K562 (cell line): ENCODE data around the gene EFNA2. TPM values are rescaled to one million over a fixed set of nuclear protein-coding genes. Genes with fewer than 3 reads are reported as not detected.

Experiments
- ATF7 ChIP-seq: fragments of 450-650 bp; IDR thresholded peaks from 2 replicates; pipeline ENCODE4 v1.7.1; 2014; ENCODE audit warnings: mild to moderate bottlenecking, moderate library complexity
- BRD9 ChIP-seq: fragments of 450-650 bp; IDR thresholded peaks from 2 replicates; pipeline ENCODE4 v1.6.1; 2018; ENCODE audit warnings: low read depth; ENCODE audit not compliant: partially characterized antibody
- DACH1 ChIP-seq: fragments of 450-650 bp; IDR thresholded peaks from 2 replicates; pipeline ENCODE4 v1.6.1; 2018; ENCODE audit not compliant: partially characterized antibody
- HDAC1 ChIP-seq, 2 experiments: fragments of 450-650 bp; IDR thresholded peaks; 2 replicates each; pipeline ENCODE4 v1.6.1; 2016 to 2017; ENCODE audit warnings: inconsistent platforms in 1 of 2, mild to moderate bottlenecking in 1 of 2, moderate library complexity in 1 of 2
- PRPF4 ChIP-seq: fragments of 200-400 bp; formaldehyde crosslinking; IDR thresholded peaks from one replicate; pipeline ENCODE4 v1.6.1; 2017; ENCODE audit warnings: low read length, low read depth, mild to moderate bottlenecking; ENCODE audit not compliant: insufficient read depth, poor library complexity, severe bottlenecking
- SMARCA5 ChIP-seq: fragments of 450-650 bp; IDR thresholded peaks from 2 replicates; pipeline ENCODE4 v1.6.1; 2016
- XRCC3 ChIP-seq: fragments of 450-650 bp; IDR thresholded peaks from 2 replicates; pipeline ENCODE4 v1.6.1; 2017; ENCODE audit warnings: mild to moderate bottlenecking, moderate library complexity
- ZNF347 ChIP-seq: fragments of 450-650 bp; formaldehyde crosslinking; IDR thresholded peaks from 2 replicates; pipeline ENCODE4 v1.4.0; 2020; ENCODE audit warnings: low read depth, mild to moderate bottlenecking, moderate library complexity
- ZNF408 ChIP-seq: fragments of 250-450 bp; sonication (Bioruptor Pico); IDR thresholded peaks from 2 replicates; pipeline ENCODE4 v1.4.0; 2020; ENCODE audit warnings: low read depth, mild to moderate bottlenecking, moderate library complexity
- ZNF696 ChIP-seq: fragments of 250-450 bp; sonication (Bioruptor Pico); conservative IDR thresholded peaks from 2 replicates; pipeline ENCODE4 v1.4.0; 2020; ENCODE audit warnings: mild to moderate bottlenecking, moderate library complexity
- ZNF717 ChIP-seq: fragments of 250-450 bp; sonication (Bioruptor Pico); IDR thresholded peaks from 2 replicates; pipeline ENCODE4 v1.5.0; 2021
- ZSCAN32 ChIP-seq: fragments of 450-650 bp; formaldehyde crosslinking; IDR thresholded peaks from 2 replicates; pipeline ENCODE4 v1.4.0; 2020; ENCODE audit warnings: mild to moderate bottlenecking, moderate library complexity
- polyA plus RNA-seq, 8 experiments: library from polyadenylated mRNA; depleted of rRNA in 4 of 8; stranded (reverse) in 5 of 8; unstranded in 3 of 8; fragments of >200 nt; fragmentation: Nextera tagmentation in 2 of 8; fragmentation: Illumina TruSeq in 1 of 8; extraction: Ambion mirVana in 2 of 8; extraction: Trizol in 1 of 8; gene quantifications; 2 replicates each; pipeline versions ENCODE4 v1.2.1 to v1.2.3, GENCODE V29; 2011 to 2014; ENCODE audit warnings: inconsistent platforms in 1 of 8, missing spikeins in 1 of 8
- total RNA-seq, 7 experiments: library from RNA; depleted of rRNA in 6 of 7; stranded (reverse); fragments of >200 nt in 6 of 7; fragmentation: Illumina TruSeq in 2 of 7; extraction: Trizol in 2 of 7; gene quantifications; 2 replicates each; pipeline versions ENCODE4 v1.2.1 to v1.2.3, GENCODE V29; 2011 to 2021; ENCODE audit warnings: low replicate concordance in 1 of 7
- TF ChIP-seq, protein P1 (sequence below): sonication (generic); formaldehyde crosslinking; IDR thresholded peaks from 2 replicates; pipeline ENCODE4 v1.8.0; 2022; ENCODE audit warnings: mild to moderate bottlenecking, missing genetic modification reagents
- TF ChIP-seq, protein P2 (sequence below): fragments of 450-650 bp; IDR thresholded peaks from 2 replicates; pipeline ENCODE4 v1.6.1; 2016; ENCODE audit warnings: antibody characterized with exemption
- TF ChIP-seq, protein P3 (sequence below): sonication (generic); formaldehyde crosslinking; IDR thresholded peaks from 2 replicates; pipeline ENCODE4 v1.8.1; 2023; ENCODE audit warnings: mild to moderate bottlenecking, missing genetic modification reagents
- TF ChIP-seq, protein P4 (sequence below), 2 experiments: fragments of 250-450 bp in 1 of 2; fragments of 450-650 bp in 1 of 2; sonication (Bioruptor Pico) in 1 of 2; IDR thresholded peaks; 2 replicates each; pipeline versions ENCODE4 v1.6.1 to v1.8.0; 2016 to 2021; ENCODE audit warnings: mild to moderate bottlenecking in 2 of 2, moderate library complexity in 2 of 2, missing compliant biosample characterization in 1 of 2, missing genetic modification characterization in 1 of 2
- TF ChIP-seq, protein P5 (sequence below): fragments of 450-650 bp; IDR thresholded peaks from 2 replicates; pipeline ENCODE4 v1.6.1; 2016; ENCODE audit warnings: low read depth, mild to moderate bottlenecking, moderate library complexity
- TF ChIP-seq, protein P6 (sequence below): fragments of 450-650 bp; IDR thresholded peaks from 2 replicates; pipeline ENCODE4 v1.6.1; 2017; ENCODE audit warnings: antibody characterized with exemption
- TF ChIP-seq, protein P7 (sequence below): sonication (generic); formaldehyde crosslinking; IDR thresholded peaks from 2 replicates; pipeline ENCODE4 v1.8.0; 2022; ENCODE audit warnings: missing genetic modification reagents, mild to moderate bottlenecking, borderline replicate concordance

EFNA2 gene
- total and polyA plus RNA-seq, 9 of the 15 experiments (the other 6 are each of a cell fraction or from before 2014, with no cell fraction given) = 0.11 to 0.44 (median 0.15) TPM; not detected in 6

DNA sequence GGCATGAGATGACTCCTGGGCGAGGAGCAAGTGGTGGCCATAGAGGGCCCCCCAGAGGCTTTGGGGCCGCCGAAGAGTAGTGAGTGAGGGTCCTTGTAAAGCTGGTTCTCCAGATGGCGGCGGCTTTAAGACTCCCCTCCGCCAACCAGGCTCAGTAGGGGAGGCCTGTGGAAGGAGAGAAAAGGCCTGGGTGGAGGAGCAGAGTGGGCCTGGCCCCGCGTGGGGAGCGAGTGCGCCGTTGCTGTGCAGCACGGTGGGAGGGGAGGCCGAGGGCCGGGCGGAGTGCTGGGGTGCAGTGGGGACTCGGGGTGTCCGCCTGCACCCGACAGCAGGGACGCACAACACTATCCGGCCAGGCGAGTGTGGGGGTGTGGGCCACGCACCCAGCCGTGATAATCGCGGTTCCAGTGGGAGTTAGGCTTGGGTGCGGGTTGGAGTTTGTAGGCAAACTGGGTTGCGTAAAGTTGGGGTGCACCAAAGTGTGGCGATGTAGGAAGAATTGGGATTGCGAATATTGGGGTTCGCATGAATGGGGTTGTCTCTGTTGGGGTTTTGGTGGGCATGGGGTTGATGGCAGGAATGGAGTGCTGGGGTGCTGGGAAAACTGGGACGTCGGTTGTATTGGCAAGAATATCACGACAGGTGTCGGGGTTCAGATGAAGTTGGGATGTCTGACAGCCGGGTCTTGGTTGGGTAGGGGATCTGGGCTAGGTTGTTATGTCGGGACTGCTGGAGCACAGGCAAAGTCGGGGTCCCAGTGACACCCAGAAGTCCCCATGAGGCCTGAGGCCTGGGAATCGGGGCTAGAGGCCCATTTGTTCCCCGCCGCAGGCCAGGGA, 17.2 kb upstream of the EFNA2 start (continued):
- TF ChIP-seq ZSCAN32 (CRISPR knock-in tag) (no peak), HDAC1 (IDR thresholded peaks at IDR 0.05) (peak in 1 of 2 experiments; percentile 56; a peak in 1 of 4 replicates), ZNF696 (no peak), ZNF408 (CRISPR knock-in tag) (no peak), ATF7 (no peak), BRD9 (peak; percentile 40), DACH1 (no peak), ZNF347 (CRISPR knock-in tag) (no peak), ZNF717 (no peak), PRPF4 (no peak), SMARCA5 (0 out of 2 replicates have a peak, but pooled peaks have one; percentile 23), XRCC3 (no peak)
- TF ChIP-seq, protein P1, sequence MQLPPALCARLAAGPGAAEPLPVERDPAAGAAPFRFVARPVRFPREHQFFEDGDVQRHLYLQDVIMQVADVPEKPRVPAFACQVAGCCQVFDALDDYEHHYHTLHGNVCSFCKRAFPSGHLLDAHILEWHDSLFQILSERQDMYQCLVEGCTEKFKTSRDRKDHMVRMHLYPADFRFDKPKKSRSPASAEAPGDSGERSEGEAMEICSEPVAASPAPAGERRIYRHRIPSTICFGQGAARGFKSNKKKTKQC = no peak
- TF ChIP-seq, protein P2, sequence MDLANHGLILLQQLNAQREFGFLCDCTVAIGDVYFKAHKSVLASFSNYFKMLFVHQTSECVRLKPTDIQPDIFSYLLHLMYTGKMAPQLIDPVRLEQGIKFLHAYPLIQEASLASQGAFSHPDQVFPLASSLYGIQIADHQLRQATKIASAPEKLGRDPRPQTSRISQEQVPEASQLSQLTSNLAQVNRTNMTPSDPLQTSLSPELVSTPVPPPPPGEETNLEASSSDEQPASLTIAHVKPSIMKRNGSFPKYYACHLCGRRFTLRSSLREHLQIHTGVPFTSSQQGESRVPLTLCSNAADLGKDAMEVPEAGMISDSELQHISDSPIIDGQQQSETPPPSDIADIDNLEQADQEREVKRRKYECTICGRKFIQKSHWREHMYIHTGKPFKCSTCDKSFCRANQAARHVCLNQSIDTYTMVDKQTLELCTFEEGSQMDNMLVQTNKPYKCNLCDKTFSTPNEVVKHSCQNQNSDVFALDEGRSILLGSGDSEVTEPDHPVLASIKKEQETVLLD = peak; percentile 85
- TF ChIP-seq, protein P3, sequence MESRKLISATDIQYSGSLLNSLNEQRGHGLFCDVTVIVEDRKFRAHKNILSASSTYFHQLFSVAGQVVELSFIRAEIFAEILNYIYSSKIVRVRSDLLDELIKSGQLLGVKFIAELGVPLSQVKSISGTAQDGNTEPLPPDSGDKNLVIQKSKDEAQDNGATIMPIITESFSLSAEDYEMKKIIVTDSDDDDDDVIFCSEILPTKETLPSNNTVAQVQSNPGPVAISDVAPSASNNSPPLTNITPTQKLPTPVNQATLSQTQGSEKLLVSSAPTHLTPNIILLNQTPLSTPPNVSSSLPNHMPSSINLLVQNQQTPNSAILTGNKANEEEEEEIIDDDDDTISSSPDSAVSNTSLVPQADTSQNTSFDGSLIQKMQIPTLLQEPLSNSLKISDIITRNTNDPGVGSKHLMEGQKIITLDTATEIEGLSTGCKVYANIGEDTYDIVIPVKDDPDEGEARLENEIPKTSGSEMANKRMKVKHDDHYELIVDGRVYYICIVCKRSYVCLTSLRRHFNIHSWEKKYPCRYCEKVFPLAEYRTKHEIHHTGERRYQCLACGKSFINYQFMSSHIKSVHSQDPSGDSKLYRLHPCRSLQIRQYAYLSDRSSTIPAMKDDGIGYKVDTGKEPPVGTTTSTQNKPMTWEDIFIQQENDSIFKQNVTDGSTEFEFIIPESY (CRISPR knock-in tag) = peak; percentile 84
- TF ChIP-seq, protein P4, sequence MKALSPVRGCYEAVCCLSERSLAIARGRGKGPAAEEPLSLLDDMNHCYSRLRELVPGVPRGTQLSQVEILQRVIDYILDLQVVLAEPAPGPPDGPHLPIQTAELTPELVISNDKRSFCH (CRISPR knock-in tag; IDR thresholded peaks at IDR 0.05) = no peak
- TF ChIP-seq, protein P4 (tag; IDR thresholded peaks at IDR 0.05) = 0 out of 2 replicates have a peak, but pooled peaks have one; percentile 27
- TF ChIP-seq, protein P5, sequence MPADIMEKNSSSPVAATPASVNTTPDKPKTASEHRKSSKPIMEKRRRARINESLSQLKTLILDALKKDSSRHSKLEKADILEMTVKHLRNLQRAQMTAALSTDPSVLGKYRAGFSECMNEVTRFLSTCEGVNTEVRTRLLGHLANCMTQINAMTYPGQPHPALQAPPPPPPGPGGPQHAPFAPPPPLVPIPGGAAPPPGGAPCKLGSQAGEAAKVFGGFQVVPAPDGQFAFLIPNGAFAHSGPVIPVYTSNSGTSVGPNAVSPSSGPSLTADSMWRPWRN = no peak
- TF ChIP-seq, protein P6, sequence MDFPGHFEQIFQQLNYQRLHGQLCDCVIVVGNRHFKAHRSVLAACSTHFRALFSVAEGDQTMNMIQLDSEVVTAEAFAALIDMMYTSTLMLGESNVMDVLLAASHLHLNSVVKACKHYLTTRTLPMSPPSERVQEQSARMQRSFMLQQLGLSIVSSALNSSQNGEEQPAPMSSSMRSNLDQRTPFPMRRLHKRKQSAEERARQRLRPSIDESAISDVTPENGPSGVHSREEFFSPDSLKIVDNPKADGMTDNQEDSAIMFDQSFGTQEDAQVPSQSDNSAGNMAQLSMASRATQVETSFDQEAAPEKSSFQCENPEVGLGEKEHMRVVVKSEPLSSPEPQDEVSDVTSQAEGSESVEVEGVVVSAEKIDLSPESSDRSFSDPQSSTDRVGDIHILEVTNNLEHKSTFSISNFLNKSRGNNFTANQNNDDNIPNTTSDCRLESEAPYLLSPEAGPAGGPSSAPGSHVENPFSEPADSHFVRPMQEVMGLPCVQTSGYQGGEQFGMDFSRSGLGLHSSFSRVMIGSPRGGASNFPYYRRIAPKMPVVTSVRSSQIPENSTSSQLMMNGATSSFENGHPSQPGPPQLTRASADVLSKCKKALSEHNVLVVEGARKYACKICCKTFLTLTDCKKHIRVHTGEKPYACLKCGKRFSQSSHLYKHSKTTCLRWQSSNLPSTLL = no peak
- TF ChIP-seq, protein P7, sequence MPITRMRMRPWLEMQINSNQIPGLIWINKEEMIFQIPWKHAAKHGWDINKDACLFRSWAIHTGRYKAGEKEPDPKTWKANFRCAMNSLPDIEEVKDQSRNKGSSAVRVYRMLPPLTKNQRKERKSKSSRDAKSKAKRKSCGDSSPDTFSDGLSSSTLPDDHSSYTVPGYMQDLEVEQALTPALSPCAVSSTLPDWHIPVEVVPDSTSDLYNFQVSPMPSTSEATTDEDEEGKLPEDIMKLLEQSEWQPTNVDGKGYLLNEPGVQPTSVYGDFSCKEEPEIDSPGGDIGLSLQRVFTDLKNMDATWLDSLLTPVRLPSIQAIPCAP (CRISPR knock-in tag) = no peak
